GM12864 (cell line): ENCODE data around the gene SPIRE1.

ENCODE experiments used
- DNase-seq: peaks from one replicate; pipeline ENCODE4 v3.0.0-alpha.2; 2011; ENCODE audit warnings: low read depth
- H3K4me3 ChIP-seq: 2 replicates; pipeline ENCODE4 v1.5.1; 2011; ENCODE audit warnings: mild to moderate bottlenecking, low read depth, low read length, control low read depth
- TF ChIP-seq, protein P1 (sequence below): IDR thresholded peaks from 2 replicates; pipeline ENCODE4 v1.5.1; 2011; ENCODE audit warnings: low read depth, mild to moderate bottlenecking, moderate library complexity, low read length, control low read depth, inconsistent platforms; ENCODE audit errors: missing control alignments

Gene SPIRE1

DNA sequence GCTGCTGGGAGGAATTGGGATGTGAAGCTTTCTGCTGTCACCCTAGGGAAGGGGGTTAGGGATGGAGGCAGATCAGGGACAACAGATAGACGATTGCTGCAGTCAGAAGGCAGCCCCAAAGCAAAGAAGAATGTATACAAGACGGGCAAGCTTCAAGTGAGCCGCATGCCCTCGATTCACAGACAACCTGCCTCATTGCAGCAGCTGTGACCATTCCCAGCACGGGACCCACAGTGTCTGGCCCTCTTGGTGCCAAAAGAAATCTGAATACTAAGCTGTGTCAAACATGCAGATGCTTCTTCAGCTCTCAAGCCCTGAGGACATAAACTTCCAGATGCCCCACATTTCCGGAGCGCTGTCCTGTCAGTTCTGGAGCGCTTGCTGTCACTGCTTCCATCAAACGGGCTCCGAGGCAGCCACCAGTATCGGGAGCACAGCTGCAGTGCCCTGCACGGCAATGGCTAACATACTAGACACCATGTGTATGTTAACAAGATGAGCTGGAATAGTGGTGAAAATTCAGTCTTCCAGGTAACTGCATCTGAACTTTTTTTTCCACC, 216.4 kb downstream of the SPIRE1 start:
- no peak overlapping the region for H3K4me3 ChIP-seq
- no peak for DNase-seq
- TF ChIP-seq, protein P1, sequence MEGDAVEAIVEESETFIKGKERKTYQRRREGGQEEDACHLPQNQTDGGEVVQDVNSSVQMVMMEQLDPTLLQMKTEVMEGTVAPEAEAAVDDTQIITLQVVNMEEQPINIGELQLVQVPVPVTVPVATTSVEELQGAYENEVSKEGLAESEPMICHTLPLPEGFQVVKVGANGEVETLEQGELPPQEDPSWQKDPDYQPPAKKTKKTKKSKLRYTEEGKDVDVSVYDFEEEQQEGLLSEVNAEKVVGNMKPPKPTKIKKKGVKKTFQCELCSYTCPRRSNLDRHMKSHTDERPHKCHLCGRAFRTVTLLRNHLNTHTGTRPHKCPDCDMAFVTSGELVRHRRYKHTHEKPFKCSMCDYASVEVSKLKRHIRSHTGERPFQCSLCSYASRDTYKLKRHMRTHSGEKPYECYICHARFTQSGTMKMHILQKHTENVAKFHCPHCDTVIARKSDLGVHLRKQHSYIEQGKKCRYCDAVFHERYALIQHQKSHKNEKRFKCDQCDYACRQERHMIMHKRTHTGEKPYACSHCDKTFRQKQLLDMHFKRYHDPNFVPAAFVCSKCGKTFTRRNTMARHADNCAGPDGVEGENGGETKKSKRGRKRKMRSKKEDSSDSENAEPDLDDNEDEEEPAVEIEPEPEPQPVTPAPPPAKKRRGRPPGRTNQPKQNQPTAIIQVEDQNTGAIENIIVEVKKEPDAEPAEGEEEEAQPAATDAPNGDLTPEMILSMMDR: no peak

DNA sequence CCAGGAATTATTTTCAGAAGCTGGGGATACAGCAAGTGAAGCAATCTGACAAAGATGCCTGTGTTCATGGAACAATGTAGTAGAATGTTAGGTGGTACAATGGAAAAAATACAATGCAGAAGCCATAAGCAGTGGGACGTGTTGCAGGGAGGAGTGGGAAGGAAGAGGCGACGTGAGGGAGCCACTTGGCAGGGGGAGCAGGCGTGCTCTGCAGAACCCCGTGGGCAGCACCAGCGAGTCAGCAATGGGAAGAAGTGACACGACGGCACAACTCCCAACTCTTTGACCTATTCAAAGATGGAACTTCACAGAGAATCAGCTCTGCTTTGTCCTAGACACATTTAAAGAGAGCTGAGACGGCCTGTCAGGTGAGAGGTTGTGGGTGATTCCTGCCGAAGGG, 219.7 kb downstream of the SPIRE1 start:
- no peak for DNase-seq
- no peak overlapping the region for H3K4me3 ChIP-seq
- TF ChIP-seq, protein P1: no peak

DNA sequence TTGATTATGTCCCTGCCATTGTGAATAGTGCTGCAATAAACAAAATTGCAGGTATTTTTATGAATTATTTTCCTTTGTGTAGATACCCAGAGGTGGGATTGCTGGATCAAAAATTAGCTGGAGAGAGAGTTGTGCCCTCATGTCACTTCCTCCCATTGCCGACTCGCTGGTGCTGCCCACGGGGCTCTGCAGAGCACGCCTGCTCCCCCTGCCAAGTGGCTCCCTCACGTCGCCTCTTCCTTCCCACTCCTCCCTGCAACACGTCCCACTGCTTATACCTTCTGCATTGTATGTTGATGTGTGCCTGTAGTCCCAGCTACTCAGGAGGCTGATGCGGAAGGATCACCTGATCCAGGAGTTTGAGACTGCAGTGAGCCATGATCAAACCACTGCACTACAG, 222.0 kb downstream of the SPIRE1 start:
- TF ChIP-seq, protein P1: no peak
- H3K4me3 ChIP-seq: no peak overlapping the region
- DNase-seq: no peak

DNA sequence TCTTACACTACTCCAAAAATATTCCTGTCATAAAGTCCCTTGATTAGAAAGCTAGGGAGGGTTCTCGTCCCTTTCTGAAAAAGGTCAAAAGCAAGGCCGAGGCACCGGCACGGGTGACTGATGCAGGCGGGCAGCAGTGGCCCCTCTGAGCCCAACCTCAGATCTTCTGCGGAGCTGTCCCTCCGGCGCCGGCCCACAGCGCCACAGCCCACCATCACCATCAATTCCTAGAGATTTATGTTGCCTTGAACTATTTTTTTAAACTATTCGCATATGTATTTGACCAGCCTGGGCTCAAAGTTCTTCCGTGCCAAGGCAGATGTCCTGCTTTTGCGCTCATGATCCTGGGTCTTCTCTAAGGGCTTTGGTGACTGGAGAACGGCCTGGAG, 223.4 kb downstream of the SPIRE1 start:
- TF ChIP-seq, protein P1: no peak
- no peak for DNase-seq
- H3K4me3 ChIP-seq: no peak overlapping the region

DNA sequence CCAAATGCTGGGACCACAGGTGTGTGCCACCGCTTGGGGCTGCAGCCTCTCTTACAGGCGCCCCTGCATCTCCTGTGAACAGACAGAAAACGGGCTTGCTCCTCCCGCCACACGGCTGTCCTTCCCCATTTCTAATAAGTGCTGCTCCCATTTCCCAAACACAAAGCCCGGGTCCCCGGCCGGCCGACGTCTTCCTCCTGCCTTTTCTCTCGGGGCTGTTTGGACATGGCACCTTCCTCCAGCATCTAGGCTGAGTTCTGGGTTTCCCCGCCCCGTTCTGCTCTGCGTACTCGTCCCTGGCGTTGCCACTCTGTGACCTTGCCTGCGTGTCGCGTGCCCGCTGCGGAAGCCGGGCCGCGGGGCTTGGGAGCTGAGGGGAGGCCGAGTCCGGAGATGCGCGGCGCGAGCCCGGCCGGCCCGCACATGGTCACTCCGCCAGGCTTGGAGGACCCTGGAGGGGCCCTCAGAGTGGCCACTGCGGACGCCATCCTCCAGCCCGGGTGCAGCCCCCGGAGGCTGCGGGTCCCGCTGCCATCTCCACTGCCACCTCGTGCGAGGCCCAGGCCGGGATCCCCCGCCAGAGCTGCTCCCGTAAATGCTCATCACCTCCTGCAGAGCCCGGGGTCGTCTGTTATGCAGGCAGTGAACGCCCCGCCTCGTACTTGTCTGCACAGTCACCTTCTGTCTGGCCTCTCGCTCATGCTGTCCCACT, 223.9 kb downstream of the SPIRE1 start:
- TF ChIP-seq, protein P1: no peak
- H3K4me3 ChIP-seq: no peak overlapping the region
- DNase-seq: no peak

DNA sequence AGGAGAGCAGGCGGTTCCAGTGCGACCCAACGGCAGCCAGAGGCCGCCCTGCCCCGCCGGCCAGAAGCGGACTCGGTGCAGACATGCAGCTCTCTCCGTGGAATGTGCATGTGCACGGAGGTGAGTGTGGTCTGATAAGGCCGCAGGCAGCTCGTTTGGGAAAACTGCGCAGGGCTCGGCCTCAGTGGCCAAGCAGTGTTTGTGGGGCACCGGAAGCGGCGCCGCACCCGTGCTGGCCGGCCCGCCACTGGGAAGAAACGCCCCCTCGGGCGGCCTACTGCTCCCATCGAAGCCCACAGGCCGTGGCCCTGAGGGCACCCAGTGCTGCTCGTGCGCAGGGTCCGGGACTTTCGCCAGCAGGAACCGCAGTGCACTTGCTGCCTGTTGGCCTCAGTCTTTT, 225.0 kb downstream of the SPIRE1 start:
- no peak overlapping the region for H3K4me3 ChIP-seq
- DNase-seq: no peak
- TF ChIP-seq, protein P1: no peak

DNA sequence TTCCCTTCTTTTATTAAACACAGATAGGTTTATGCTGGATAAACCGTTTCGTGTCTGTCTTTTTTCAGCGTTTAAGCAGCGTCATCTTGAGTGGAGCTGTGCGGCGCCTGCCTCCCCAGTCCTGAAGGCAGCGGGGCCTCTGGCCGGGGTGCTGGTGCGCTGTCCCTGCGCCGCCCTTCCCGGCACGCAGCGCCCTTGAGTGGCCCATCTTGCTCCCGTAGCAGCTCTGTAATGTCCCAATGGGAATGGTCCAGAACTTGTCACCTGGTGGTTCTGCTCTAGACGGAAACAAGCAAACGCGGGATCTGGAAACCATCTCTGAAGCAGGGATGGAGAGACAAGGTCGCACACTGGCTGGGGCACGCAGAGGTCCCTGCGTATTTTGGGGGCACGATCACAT, 225.7 kb downstream of the SPIRE1 start:
- no peak overlapping the region for H3K4me3 ChIP-seq
- TF ChIP-seq, protein P1: no peak
- DNase-seq: no peak
